Stimulated activated CD8-positive, alpha-beta memory T cell treated with anti-CD3 and anti-CD28 coated beads, Interleukin-15, amount 100 ng/mL, for 48 hours (primary cell): ENCODE results near the gene EXT2.

ENCODE experiments used
- DNase-seq, 2 donors: peaks; one replicate each; pipeline ENCODE4 v3.0.0-alpha.2; 2020; ENCODE audit warnings: low read depth in 2 of 2

Gene EXT2

GRCh38 chr11:44266056-44266780, 170.7 kb downstream of the EXT2 start:
- no peak for DNase-seq

DNA sequence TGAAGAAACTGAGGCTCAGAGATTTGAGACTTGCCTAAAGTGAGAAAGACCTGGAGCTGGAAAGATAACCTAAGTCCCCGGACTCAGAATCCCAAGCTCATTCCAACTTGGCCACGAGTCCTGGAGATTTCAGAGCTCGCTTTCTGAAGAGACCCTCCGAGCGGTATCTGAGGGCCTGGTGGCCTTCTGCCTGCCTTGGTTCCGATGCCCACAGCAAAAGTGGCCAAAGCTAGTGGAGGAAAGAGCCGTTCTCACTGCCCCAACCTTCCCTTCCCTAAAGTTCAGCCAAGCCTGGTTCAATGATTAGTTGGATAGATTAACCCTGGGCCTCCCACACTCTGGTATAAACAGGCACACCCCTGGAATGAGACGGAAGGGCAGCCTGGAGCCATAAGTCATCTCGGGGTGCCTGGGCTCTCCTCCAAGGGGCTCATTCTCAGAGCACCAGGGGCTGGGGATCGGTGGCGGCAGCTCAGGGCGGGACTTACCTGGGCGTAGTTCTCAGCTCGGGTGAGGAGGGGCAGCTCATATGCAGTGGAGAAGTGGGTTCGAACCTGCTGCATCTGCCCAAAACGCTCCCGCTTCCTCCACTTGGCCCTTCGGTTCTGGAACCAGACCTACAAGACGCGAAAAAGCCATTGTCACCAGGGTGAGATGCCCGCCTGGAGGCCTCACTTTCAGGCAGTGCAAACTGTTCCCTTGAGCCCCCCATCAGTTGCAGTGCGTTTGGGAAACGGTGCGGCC, 171.7 kb downstream of the EXT2 start:
- DNase-seq, result no peak

GRCh38 chr11:44267750-44268613, 172.5 kb downstream of the EXT2 start:
- no peak for DNase-seq

DNA sequence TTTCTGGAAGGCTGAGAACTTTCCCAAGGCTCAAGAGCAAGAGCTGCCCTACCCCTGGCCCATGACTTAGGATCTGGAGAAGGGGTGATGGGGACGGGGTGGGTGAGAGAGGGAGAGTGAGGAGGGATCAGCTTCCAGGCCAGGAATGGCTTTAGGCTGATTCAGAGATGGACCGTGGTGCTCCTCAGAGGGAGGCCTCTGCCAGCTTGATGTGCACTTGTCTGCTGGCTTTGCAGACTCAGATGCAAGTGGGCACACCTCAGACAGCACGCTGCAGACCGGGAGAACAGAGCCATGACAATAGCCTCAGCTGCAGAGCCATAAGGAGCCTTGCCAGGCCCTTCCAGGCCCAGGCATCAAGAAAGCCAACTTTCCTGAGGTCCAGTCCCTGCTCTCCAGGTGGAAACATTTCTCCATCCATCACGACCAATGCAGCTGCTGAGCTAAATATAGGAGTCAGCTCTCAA, 173.2 kb downstream of the EXT2 start:
- DNase-seq, result no peak

- no peak for DNase-seq
Observed at GRCh38 chr11:44269369-44270351, 174.2 kb downstream of the EXT2 start.

DNA sequence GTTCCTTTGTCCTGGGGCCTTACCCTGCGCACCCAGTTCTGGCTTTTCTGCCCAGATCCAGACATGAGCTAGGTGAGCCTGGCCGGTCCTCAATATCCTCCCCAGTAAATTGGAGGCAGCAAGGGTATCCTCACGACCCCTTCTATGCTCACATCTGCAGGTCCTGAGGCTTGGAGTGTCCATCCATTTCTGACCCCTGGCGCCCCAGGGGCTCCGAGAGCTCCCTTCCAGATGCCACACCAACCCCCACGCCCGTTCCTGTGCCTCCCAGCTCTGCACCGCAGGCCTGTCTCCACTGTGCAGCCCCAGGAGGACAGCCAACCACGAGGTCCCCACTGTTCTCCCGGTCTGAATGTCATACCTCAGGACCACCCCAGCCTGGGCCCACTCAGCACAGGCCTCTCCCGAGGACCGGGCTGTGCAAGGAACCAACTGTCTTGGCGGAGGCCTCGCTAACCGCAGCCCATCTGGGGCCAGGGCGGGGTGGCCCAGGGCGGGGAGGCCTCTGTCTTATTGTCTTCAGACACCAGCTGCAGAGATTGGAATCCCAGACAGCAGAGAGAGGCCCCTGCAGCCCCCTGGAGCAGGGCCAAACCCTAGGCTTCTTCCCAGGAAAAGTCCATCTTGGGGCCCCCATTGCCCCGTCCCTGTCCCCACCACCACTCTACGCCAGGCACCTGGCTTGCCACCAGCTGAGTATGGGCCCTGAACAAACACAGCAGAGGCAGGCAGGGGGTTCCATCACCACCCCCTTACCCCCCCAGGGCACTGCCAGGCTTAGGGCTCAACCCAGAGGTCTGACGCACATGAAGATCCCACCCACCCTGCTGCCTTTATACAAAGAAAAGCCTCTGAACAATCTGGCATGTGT, 175.2 kb downstream of the EXT2 start:
- DNase-seq, result no peak

GRCh38 chr11:44271286-44271685, 175.8 kb downstream of the EXT2 start:
- DNase-seq, result no peak

- DNase-seq, result no peak
Observed at GRCh38 chr11:44274404-44274803, 178.9 kb downstream of the EXT2 start.

GRCh38 chr11:44275241-44275640, 179.8 kb downstream of the EXT2 start:
- DNase-seq, result no peak

DNA sequence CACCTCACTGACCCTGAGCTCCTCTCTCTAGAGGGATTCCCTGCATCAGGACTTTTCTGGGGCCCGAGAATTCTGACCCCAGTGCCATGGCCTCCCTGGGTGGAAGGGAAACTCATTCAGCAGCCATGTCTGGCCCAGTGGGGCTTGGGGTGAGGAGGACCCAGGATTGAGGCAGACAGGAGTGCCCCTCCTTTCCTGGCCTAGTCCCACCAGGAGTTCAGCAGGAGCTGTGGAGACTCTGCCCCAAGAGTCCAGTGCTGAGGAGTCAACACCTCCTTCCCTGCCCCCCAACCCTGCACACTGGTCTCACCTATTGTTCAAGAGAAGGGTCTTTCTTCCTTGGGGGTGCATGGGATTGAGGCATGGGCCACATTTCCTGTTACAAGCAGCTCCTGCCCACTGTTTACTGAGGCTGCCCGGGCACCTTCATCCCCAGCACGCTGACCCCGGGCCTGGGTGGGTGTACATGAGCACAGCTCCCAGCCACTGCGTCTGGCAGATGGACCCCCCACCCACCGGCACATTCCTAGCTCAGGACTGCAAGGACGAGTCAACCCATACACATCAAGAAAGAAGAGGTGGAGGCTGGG, 180.6 kb downstream of the EXT2 start:
- no peak for DNase-seq

DNA sequence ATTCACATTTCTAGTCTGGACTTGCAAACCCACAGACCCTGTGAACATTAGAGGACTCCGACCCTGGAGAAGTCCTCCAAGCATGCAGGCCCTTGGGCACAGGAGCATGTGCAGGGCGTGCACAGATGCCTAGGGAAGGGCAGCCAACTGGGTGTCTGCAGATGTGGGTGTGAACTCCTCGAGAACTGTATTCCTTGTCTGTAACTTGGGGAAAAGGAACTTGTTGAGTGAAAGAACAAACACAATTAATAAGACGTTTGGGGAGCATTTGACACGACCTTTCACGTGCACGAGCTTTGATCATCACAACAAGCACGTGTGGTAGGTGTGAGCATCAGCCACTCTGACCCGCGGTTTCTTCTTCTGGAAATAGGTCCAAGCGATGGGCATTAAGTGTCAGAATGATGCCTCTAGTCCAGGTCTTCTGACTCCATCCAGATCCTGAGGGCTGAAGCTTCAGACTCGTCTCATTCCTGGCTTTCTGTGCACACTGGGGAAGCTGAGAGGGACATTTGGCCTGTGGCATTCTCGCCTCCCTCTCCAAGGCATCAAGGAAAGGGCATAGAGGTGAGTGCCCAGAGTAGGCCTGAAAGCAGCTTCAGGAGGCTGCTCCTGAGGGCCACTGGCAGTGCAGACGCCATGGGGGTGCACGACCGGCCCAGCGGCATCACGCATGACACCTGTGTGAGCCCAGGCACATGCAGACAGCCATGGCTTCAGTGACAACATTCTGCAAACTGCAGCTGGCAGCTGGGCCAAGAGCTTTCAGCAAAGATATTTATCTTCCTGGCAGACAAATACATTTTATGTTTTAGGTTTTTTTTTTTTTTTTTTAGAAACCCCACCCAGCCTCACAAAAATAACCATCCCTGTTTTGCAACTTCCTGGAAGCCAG, 182.0 kb downstream of the EXT2 start:
- DNase-seq, result no peak

DNA sequence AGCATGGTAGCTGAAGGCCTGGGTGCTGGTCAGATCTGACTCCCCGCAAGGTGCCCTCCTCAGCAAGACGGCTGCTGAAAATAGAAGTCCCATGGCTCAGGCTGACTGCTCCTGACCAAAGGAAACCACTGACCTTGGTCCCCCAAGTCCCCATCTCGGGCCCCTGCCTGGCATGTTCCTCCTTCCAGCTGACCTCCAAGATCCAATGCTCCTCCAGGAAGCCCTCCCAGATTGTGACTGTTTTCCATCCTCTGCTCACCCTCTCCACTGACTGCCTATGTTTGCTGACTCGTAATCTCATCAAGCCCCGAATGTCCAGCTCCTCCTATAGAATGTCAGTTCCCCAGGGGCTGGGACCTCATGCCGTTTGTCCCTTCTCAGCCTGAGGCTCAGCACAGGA, 184.0 kb downstream of the EXT2 start:
- DNase-seq, result no peak

DNA sequence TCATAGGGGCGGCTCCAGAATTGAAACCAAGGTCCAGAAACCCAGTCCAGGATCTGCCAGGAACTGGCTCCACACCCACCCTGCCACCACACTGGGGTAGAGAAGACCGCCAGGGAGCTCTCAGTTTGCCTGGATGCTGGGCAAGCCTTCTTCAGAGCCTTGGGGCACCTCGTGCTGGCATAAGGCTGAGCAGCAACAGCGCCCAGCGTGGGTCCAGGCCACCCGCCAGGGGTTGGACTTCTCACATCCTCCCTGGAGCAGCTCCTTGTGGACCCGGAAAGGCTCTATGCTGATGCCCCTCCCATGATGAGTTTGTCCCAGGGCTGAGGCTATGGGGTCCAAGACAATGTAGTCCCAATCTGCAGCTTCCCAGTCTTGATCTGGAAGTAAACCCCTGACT, 184.8 kb downstream of the EXT2 start:
- no peak for DNase-seq

GRCh38 chr11:44281151-44281550, 185.7 kb downstream of the EXT2 start:
- DNase-seq, result no peak

- DNase-seq, result no peak
Observed at GRCh38 chr11:44282620-44283019, 187.1 kb downstream of the EXT2 start.

DNA sequence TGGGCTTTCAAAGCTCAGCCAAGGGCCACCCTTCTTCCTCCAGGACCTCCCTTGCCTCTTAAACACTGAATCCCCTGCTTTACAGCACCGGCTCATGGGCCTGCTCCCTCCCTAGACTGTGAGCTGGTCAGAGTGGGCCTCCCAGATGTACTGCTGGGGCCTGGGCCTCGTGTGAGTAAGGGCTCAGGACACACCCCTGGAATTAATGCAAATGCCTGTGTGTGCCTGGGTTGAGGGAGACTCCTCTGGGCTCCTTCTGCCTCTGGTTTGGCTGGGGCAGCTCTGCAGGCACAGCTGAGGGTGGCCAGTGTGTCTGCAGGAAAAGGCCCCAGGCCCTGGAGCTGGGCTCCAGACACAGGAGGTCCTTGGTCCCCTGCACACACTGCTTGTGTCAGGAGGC, 190.3 kb downstream of the EXT2 start:
- DNase-seq, result no peak

DNA sequence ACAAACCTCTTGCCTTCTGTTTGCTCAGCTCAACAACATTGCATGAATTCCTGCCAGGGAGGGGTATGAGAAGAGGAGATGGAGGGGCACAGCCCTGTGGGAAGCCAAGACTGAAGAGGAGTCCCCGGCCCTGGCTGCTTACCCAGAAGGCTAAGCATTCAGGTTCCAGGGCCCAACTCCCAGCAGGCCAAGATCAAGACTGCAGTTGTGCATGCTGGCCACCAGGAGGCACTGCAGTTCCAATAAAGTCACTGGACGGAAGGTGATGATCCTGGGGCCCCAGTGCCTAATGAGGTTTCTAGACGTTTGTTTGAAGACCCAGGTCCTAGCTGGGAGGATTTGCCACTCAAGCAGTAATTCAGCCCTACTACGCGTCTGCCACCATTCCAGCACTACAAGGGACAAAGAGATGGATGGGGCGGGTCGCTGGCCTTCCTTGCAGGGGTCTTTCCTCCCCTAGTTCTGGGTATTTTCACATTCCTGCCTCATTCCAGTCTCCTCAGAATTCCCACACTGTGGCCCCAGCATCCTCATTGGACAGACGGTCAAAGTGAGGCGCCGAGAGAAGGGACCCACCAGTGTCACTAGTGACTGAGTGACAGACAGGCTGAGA, 190.9 kb downstream of the EXT2 start:
- peak in 1 of 2 donors; percentile 41 for DNase-seq

GRCh38 chr11:44286911-44287310, 191.4 kb downstream of the EXT2 start:
- no peak for DNase-seq
